NCI-H345 (cell line): ENCODE results near the gene OSBPL6.

Experiments
- DNase-seq: peaks from one replicate; lab custom pipeline; 2025; lab: John Stamatoyannopoulos, UW

Gene OSBPL6

GRCh38 chr2:178273787-178274360, 79.6 kb downstream of the OSBPL6 start:
- no peak for DNase-seq

- no peak for DNase-seq
Observed at GRCh38 chr2:178275600-178275999, 81.3 kb downstream of the OSBPL6 start.

GRCh38 chr2:178277741-178278197, 83.5 kb downstream of the OSBPL6 start:
- DNase-seq, result no peak

GRCh38 chr2:178279142-178279541, 84.8 kb downstream of the OSBPL6 start:
- DNase-seq, result no peak

- DNase-seq, result no peak
Observed at GRCh38 chr2:178279636-178280035, 85.3 kb downstream of the OSBPL6 start.

GRCh38 chr2:178280244-178280852, 86.0 kb downstream of the OSBPL6 start:
- peak; percentile 37 for DNase-seq

GRCh38 chr2:178282075-178282815, 87.9 kb downstream of the OSBPL6 start:
- no peak for DNase-seq

GRCh38 chr2:178283341-178283918, 89.1 kb downstream of the OSBPL6 start:
- DNase-seq, result no peak

- no peak for DNase-seq
Observed at GRCh38 chr2:178284613-178285286, 90.4 kb downstream of the OSBPL6 start.

- no peak for DNase-seq
Observed at GRCh38 chr2:178285287-178285615, 90.9 kb downstream of the OSBPL6 start.

- no peak for DNase-seq
Observed at GRCh38 chr2:178286636-178287035, 92.3 kb downstream of the OSBPL6 start.

GRCh38 chr2:178287652-178288344, 93.5 kb downstream of the OSBPL6 start:
- DNase-seq, result no peak

- DNase-seq, result no peak
Observed at GRCh38 chr2:178291703-178292102, 97.4 kb downstream of the OSBPL6 start.

- DNase-seq, result no peak
Observed at GRCh38 chr2:178292586-178292985, 98.3 kb downstream of the OSBPL6 start.

GRCh38 chr2:178295115-178295514, 100.8 kb downstream of the OSBPL6 start:
- DNase-seq, result no peak

- DNase-seq, result no peak
Observed at GRCh38 chr2:178295906-178296305, 101.6 kb downstream of the OSBPL6 start.

GRCh38 chr2:178296394-178297090, 102.2 kb downstream of the OSBPL6 start:
- no peak for DNase-seq

- no peak for DNase-seq
Observed at GRCh38 chr2:178297091-178297411, 102.7 kb downstream of the OSBPL6 start.

- no peak for DNase-seq
Observed at GRCh38 chr2:178298785-178299212, 104.5 kb downstream of the OSBPL6 start.

- no peak for DNase-seq
Observed at GRCh38 chr2:178301649-178302238, 107.4 kb downstream of the OSBPL6 start.

- DNase-seq, result no peak
Observed at GRCh38 chr2:178304333-178304732, 110.0 kb downstream of the OSBPL6 start.
